ENCODE results near the gene AATF.
A peak's percentile ranks its signal among the peaks of the same experiment; 100 is the strongest.

The AATF gene, protein sequence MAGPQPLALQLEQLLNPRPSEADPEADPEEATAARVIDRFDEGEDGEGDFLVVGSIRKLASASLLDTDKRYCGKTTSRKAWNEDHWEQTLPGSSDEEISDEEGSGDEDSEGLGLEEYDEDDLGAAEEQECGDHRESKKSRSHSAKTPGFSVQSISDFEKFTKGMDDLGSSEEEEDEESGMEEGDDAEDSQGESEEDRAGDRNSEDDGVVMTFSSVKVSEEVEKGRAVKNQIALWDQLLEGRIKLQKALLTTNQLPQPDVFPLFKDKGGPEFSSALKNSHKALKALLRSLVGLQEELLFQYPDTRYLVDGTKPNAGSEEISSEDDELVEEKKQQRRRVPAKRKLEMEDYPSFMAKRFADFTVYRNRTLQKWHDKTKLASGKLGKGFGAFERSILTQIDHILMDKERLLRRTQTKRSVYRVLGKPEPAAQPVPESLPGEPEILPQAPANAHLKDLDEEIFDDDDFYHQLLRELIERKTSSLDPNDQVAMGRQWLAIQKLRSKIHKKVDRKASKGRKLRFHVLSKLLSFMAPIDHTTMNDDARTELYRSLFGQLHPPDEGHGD

DNA sequence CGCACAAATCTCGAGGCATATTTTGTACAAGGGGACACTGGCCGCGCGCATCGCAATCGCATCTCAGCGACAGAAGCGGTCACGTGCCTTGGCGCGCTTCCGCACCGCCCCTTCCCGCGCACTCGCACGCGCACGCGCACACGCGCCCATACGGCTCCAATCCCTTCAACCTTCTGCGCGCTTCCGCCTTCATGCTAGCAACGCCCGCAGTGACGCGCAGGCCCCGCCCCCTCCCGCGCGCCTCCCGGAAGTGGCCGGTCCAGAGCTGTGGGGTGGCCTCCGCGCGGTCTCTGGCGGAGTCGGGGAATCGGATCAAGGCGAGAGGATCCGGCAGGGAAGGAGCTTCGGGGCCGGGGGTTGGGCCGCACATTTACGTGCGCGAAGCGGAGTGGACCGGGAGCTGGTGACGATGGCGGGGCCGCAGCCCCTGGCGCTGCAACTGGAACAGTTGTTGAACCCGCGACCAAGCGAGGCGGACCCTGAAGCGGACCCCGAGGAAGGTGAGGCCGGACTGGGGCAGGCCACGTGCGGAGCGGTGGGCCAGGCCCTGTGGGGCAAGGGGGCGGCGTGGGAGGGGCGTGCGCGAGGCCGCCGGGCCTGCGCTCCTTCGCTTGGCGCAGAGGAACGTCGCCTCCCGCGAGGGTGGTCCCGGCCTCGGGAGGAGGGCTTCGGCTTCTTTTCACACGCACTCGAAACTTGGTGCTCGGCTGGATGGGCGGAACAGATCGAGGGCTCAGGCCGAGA is at the start of gene AATF:
Gene AATF, plus strand, starts transcription at position 238 of the 744 bp plus-strand sequence. Its CDS starts 172 bp downstream, at position 410.
- peak; percentile 88 to 95 for DNase-seq (ENCODE audit: low read depth in 2 of 2)

DNA sequence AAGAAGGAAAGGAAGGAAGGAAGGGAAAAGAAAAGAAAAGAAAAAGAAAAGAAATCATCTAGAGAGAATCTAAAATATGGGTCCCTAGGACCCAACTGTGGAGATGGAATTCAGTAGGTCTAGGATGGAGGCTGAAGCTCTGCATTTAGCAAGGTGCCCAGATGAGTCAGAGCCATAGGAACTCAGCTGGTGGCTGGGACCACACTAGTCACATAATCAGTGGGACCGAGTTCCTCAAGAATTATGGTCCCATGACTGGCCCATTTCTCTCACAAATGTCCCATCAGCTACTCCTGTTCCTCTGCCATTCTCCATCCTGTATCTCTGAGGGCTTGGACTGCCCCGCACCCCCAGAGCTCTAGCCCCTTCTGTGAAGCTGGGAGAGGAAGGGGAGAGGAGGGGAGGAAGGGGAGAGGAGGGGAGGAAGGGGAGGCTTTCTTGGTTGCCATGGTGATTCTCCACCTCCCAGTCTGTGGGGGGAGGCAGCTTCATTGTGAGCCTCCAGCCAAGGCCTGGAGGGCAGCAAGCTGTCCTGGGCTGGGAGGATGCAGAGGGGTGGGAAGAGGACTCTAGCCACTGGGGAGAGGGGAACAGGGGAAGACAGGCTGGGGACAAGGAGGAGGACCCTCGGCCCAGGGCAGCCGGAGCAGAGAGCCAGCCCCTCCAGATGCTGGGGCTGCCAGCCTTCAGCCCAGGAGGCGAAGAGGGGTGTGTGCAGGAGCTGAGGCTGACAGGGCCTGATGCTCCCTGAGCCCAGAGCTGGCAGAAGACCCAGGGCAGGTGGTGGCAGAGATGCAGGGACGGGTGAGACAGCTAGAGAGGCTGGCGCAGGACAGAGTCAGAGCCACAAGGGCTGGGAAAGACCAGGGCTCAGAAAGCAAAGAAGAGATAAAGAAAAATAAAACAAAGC is 49.2 kb upstream of the AATF start:
- no peak for DNase-seq (ENCODE audit: low read depth in 2 of 2)

DNA sequence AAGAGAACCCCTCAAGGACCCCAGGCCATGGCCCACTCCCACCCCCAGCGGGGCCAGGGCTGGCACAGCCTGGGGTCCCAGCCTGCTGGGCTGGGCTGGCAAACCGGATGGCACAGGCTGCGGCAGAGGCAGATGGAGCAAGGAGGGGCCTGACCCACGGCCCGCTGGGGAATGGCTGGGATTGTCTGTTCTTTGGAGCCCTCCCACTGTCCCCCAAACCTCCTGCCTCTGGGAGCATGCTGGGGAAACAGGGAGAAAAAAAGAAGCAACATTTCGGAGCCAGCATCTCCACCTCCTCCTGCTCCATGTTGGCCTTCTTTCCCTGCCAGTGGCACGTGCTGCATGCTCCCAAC is 48.6 kb upstream of the AATF start:
- DNase-seq (ENCODE audit: low read depth in 2 of 2) = no peak

DNA sequence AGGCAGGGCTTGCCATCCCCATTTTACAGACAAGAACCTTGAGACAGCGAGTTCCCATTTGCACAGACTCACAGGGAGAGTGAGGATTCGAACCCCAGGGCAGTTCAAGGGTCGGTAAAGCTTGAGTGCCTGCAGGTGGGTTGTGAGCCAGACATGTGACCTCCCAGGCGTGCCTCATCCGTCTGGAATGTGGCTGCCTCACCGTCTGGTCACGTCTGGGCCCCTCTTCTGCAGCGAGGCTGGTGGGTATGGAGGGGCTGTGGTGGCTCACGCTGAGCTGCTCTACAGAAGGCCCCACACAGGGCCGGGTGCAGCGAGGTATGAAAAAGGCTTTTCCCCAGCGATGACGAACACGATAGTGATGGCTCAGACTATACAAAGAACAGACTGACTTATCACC is 47.2 kb upstream of the AATF start:
- no peak for DNase-seq (ENCODE audit: low read depth in 2 of 2)

DNA sequence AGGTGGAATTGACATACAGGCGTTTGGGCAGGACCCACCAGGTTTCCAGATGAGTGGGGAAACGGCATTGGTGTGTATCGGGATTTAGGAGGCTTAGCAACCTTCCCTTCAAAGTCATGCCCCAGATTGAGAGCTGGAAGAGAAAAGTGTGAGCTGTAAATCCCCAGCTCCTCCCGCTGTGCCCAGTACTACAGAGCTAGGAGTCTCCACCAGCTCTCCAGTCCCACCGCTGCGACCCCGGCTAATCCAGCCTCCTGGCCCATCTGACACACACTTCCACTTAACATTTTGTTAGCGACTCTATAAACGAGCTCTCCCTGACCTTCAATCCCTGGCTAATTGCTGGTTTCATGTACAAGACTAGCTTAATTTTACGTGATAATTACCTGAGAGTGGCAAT is 41.3 kb upstream of the AATF start:
- no peak for DNase-seq (ENCODE audit: low read depth in 2 of 2)

DNA sequence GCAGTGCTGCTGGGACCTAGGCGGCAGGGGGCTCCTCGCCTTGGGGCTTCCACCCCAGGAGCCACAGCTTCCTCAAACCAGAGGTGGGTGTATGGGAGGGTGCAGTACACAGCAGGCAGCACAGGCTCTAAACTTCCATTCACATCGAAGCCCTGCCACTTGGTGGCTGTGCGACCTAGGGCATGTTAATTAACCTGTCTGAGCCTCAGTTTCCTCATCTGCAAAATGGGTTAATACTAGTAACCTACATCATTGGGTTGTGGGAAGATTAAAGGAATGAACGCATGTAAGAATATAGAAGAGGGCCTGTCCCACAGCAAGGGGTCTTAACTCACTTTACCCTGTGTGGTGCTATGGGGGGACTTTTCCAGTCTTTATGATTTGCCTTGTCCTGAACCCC is 38.2 kb upstream of the AATF start:
- no peak for DNase-seq (ENCODE audit: low read depth in 2 of 2)

DNA sequence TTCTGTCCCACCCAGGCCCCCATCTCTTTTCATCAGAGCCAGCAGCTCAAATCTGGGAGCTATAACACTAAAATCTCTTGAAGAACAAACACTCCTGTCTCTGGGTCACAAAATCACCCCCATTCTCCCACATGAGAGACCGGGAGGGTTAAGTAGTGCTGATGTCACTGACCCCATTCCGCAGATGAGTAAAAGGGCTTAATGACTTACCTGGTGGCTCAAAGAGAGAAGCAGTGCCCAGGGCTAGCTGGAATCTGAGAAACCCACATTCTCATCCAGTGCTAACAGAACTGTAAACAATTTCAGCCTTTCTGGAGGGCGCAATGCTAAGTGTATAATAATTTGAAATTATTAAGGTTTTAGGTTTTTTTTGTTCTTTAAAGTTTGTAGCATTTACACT is 37.8 kb upstream of the AATF start:
- DNase-seq (ENCODE audit: low read depth in 2 of 2) = no peak

DNA sequence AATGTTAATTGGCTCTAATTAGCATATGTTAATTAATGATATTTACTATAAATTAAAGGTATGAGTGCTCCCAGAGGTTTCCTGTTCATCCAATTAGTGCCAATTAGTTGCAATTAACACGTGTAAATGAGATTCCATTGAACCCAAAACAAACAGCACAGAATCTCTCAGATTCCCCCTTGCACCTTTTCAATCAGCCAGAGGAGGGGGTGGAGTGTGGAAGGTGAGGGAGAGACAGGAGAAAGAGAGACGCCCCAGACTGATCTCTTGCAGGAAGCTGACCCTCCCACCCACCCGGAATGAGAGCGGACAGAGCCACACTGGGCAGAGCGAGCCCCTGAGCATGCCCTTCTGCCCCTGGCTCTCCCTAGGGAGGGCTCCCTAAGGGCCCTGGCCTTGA is 35.6 kb upstream of the AATF start:
- DNase-seq (ENCODE audit: low read depth in 2 of 2) = no peak

DNA sequence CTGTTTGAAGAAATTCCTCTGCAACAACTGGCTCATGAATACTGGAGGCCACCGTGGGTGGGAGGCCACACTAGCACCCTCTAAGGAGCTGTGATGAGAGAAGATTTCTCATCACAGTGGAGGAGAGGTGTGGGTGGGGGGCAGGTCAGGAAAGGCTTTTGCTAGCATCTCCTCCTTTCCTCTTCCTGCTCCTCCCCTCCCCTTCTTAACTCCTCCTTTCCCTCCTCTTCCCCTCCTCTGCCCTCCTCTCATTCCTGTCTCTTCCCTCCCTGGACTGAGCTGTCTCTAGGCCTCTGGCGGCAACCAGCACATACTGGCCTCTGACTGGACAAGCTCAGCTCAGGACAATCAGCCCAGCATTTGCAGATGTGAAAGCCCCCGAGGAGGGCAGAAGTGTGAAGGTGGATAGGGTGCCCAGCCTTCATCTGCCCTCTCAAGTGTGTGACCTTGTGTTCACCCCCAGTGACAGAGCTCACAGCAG is 30.5 kb upstream of the AATF start:
- DNase-seq (ENCODE audit: low read depth in 2 of 2) = no peak

DNA sequence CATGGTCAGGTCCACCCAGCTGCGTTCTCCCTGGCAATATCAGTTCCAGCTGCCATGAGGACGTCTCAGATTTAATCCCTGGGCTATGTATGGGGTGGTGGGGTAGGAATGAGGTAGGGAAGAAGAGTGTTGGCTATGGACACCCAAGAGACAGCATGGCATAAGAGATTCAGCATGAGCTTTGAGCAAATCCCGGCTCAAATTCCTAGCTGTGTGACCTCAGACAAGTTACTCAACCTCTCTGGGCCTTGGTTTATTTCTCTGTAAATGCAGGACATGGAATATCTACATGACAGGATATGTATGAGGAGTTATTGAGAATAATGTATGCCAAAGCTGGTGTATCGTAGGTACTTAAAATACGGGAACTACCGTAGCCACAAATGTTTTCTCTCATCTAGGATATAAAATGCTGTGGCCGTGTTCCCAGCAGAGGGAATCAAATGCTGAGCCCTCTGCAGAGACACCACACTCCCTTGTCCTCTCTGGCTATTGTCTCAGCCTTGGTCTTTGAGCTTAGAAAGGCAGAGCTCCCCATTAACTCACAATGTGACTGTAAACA is 29.3 kb upstream of the AATF start:
- DNase-seq (ENCODE audit: low read depth in 2 of 2) = no peak

DNA sequence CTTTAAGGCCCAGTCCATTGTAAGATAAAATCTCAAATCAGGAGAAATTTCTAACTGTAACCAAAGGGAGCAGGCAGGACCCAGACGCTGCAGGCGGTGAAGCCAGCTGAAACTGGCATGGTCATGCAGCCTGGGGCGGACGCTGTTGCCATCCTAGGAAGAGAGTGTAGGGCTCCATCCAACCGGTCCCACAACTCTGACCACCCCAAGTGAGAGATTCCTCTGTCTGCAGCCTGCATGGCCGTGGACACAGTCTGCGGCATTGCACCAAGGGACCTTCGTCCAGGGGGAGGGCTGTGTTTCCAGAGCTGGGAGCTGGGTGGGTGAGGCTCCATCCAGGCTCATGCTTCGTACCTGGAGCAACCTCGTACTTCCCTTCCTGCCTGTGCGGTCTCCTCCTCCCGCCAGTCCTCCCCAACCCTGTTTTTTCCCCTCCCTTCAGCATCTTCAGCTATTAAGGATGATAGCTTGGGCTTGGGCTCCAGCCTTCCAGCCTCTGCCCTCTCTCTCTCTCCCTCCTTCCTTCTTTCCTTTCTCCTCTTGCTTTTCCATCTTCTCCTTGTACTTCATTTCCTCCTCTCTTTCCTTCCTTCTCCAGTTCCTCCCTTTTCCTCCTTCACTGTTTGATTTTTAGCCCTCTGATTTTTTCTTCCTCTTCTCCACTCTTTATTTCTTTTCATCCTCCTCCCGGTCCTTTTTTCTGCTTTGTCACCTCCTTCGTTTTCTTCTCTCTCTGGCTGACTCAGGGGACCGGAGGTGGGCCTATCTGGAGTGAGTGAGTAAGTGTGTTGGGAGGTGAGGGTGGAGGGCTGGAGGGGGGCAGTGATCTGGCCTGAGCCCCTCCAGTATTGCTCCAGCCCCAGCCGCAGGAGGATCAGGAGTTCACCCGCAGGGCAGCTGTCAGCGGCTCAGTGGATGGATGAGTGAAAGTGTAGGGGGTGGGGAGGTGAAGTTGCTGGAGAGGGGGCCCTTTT is 28.4 kb upstream of the AATF start:
- no peak for DNase-seq (ENCODE audit: low read depth in 2 of 2)

DNA sequence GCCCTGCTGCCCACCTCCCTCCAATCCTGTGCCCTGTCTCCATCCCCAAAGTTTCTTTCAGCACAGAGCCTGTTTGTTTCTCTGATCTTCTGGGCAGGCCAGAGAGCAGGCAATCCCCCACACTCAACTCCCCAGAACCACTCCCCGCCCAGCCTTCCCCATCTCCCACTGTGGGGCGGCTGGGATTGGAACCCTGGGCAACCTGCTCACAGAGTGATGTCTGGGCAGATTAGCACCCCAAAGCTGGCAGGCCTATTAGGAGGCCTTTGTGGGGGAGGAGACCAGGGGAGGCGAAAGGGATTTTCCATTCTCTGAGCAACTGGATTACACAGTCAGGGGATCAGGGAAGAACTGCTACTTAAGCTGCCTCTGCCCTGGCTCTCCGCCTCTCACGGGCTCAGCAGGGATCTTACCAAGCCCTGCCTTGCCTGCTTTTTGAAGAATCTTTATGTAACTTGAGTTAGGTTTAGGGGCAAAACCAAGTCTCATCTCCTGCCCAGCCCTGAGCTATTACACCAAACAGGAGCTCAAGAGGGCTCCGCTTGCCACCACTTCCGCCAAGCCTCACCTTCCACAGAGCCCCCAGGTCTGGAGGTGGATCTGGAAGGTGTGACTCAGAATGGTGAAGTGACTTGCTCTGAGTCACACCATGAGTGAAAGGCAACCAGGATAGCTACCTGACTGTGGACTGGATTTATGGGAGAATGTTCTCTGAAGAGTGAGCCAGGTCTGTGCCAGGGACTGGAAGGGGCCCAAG is 27.5 kb upstream of the AATF start:
- DNase-seq (ENCODE audit: low read depth in 2 of 2) = no peak

DNA sequence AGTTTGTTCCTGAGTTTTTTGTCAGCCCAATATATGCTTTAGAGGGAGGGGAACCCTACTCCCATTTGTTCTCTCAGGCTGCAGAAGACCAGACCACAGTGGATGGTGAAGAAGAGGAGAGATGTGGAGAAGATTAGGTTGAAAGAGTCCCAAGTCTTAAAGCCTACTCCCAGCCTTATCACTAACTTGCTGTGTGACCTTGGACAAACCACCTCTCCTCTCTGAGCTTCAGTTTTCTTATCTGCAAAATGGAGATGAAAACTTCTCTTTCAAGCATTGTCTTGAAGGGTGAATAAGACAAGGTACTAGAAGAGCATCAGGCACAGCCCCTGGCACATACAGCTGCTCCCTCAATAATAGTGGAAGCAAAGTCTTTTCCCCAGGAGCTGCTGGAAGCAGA is 26.6 kb upstream of the AATF start:
- no peak for DNase-seq (ENCODE audit: low read depth in 2 of 2)

DNA sequence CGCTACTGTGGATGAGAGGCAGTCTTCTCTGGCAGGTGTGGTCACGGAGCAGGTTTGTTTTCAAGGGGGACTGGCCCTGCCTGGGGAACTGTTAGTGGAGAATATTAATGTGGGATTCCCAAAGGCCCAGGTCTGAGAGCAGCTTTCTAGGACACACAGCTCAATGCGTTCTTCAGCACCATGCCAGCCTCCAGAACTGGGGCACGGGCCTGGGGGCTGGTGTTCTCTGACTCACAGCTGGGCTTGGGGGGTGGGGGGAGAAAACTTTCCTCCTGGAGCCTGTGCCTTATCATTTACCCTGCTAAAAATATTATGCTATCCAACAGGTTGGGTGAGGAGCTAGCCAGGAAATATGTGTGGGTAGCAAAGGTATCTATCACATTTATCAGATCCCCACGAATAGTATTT is 24.9 kb upstream of the AATF start:
- DNase-seq (ENCODE audit: low read depth in 2 of 2) = no peak

DNA sequence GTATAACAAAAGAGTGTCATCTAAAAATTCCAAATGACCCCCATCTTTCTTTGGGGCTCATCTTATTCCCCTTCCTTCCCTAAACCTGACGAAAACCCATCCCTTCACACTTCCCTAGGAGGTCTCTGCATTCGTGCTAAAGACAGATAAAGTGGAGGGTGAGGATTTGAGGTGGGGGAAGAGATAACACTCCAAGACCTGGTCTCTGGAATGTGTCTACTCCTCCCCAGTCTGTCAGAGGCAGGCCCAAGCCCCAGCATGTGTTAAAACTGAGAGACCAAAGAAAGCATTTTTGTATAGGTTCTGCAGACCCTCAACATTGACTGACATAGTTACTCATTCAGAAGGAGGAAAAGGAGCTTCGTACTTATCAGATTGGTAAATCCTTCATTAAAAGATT is 22.5 kb upstream of the AATF start:
- DNase-seq (ENCODE audit: low read depth in 2 of 2) = no peak

DNA sequence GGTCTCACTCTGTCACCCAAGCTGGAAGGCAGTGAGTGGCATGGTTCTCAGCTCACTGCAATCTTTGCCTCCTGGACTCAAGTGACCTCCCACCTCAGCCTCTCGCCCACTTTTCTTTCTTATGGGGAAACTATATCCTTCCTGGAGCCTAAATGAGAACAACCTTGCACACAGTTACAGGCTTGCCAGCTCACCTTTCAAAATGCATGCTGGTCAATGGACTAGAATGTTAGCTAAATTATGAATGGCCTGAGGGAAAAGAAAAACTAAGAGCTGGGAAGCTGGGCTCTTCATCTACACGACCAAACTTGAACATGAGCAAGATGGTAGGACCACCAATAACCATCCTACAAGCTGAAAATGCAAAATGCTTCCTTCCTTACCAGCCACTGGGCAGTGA is 22.1 kb upstream of the AATF start:
- DNase-seq (ENCODE audit: low read depth in 2 of 2) = no peak

DNA sequence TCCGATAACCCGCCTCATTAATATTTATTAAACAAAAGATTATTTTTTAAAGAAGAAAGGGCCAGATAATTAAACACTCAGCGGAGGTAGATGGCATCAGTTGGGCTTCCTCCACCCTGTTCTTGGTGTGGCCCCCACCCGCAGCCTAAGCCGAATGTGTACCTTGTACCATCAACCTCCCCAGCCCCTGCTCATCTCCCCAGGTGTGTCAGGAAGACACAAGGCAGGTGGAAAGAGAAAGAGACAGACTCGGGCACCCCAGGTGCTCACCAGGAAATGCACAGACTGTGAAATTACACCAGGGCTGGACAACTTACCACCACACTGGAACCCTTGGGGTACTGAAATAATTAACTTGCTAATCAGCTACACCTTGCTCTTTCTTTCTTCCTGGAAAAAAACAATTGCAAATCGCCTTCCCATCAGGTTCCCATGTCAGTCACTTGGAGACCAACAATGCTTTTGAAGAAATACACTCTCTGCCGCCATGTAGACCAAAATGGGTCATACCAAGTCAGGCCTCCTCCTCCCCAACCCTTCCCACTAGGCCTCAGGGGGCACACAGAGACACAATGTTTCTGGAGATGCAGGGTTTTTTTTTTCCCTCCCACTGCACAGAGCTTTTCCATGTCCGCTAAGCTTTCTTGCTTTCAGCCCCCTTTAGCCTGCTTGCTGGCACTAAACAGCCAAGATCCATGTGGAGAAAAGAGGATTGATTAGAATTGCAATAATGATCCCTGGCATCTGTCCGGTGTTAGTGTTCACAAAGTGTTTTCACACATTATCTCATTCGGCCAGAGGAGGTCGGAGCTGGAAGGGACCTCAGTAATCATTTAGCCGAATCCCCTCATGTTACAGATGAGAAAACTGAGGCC is 20.0 kb upstream of the AATF start:
- DNase-seq (ENCODE audit: low read depth in 2 of 2) = no peak

DNA sequence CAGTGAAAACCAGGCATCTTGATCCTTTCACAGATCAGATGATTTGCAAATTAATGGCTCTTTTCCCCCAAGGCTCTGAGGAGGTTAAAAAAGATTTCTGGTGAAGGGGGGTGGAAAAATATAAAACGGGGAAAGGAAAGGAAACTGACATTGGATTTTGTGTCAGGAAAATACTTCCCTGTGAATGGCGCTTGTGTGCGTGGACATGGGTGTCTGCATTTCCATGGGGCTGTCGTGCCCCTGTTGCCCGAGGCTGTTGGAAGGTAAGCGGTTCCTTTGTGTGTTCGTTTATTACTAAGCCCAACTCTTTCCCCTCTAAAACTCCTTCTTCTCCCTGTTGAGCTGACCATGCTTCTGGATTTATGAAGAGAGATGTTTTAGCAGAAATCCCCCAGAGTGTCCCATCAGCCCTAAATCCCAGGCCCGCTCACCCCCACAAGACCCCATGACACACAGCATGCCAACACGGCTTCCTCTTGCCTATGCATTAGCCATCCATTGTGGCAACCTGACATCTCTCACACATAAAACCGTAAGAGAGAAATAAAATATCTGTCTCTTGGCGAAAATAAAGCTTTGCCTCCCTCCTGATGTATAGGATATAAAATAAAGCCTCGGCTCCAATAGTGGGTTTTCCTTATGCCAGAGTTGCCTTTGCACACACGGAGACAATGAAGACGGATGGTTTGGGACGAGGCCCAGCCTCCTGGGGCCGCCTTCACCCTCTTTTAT is 18.7 kb upstream of the AATF start:
- no peak for DNase-seq (ENCODE audit: low read depth in 2 of 2)

Data from stimulated activated CD4-positive, alpha-beta T cell treated with anti-CD3 and anti-CD28 coated beads, Interleukin-1b, Interleukin-23, amount 100 ng/mL, for 1 hour (primary cell).